Spleen (tissue), 11 donors: ENCODE measurements around the gene PZP. TPM values are rescaled to one million over a fixed set of nuclear protein-coding genes. Genes with fewer than 3 reads are reported as not detected.
A peak's percentile ranks its signal among the peaks of the same experiment; 100 is the strongest.
"Not testable (repeated sequence)": the region's sequence is repeated elsewhere in the genome, so short reads cannot be mapped to it uniquely, and the experiment has no call there.

ENCODE experiments used
- DNase-seq: peaks from one replicate; pipeline ENCODE4 v3.0.0-alpha.2; 2020
- H3K27ac ChIP-seq, 8 donors: fragments of 200-600 bp; sonication (generic) in 7 of 8; 1 replicate in 4 of 8; 2 replicates in 4 of 8; pipeline versions ENCODE4 v1.5.0 to v1.8.0; 2016 to 2021; ENCODE audit warnings: inconsistent platforms in 4 of 8, mild to moderate bottlenecking in 4 of 8, moderate library complexity in 1 of 8
- H3K27me3 ChIP-seq, 7 donors: fragments of 200-600 bp; sonication (generic) in 6 of 7; replicated peaks in 1 of 7; 1 replicate in 4 of 7; 2 replicates in 3 of 7; pipeline versions ENCODE4 v1.5.0 to v1.8.0; 2016 to 2021; ENCODE audit warnings: inconsistent platforms in 3 of 7, mild to moderate bottlenecking in 1 of 7
- H3K36me3 ChIP-seq, 6 donors: fragments of 200-600 bp; sonication (generic) in 5 of 6; 1 replicate in 4 of 6; 2 replicates in 2 of 6; pipeline versions ENCODE4 v1.5.0 to v1.8.0; 2016 to 2021; ENCODE audit warnings: inconsistent platforms in 2 of 6
- H3K4me1 ChIP-seq, 6 donors: fragments of 200-600 bp; sonication (generic) in 5 of 6; 1 replicate in 3 of 6; 2 replicates in 3 of 6; pipeline versions ENCODE4 v1.5.0 to v1.8.0; 2016 to 2021; ENCODE audit warnings: inconsistent platforms in 3 of 6
- H3K4me3 ChIP-seq, 8 donors: fragments of 200-600 bp; sonication (generic) in 7 of 8; 1 replicate in 4 of 8; 2 replicates in 4 of 8; pipeline versions ENCODE4 v1.5.0 to v1.8.0; 2016 to 2021; ENCODE audit warnings: inconsistent platforms in 4 of 8, mild to moderate bottlenecking in 4 of 8, moderate library complexity in 2 of 8
- H3K9me3 ChIP-seq, 8 donors: fragments of 200-600 bp; sonication (generic) in 7 of 8; 1 replicate in 4 of 8; 2 replicates in 4 of 8; pipeline versions ENCODE4 v1.5.0 to v1.8.0; 2016 to 2021; ENCODE audit warnings: inconsistent platforms in 4 of 8
- CTCF ChIP-seq, 11 experiments: fragments of 200-600 bp in 7 of 11; fragments of 450-650 bp in 4 of 11; sonication (generic) in 4 of 11; IDR thresholded peaks in 8 of 11; conservative IDR thresholded peaks in 3 of 11; 1 replicate in 7 of 11; 2 replicates in 4 of 11; pipeline versions ENCODE4 v1.4.0 to v1.8.0; 2016 to 2021; ENCODE audit warnings: antibody characterized with exemption in 11 of 11, inconsistent platforms in 4 of 11, mild to moderate bottlenecking in 1 of 11
- POLR2A ChIP-seq, 3 donors: fragments of 450-650 bp; IDR thresholded peaks; one replicate each; pipeline ENCODE4 v1.5.1; 2017; ENCODE audit warnings: antibody characterized with exemption in 3 of 3, mild to moderate bottlenecking in 1 of 3
- POLR2AphosphoS5 ChIP-seq, 3 donors: sonication (generic); formaldehyde crosslinking; IDR thresholded peaks; one replicate each; pipeline ENCODE4 v1.5.1; 2017; ENCODE audit warnings: antibody characterized with exemption in 3 of 3
- WGBS, 5 donors: extraction: QIAGEN DNeasy Blood & Tissue Kit in 3 of 5; methylation state at CpG; one replicate each; pipeline versions ENCODE4 v1.1.5 to v1.1.7; 2013 to 2018; 5-methylcytosine and 5-hydroxymethylcytosine counted together
- intact Hi-C: fragments of 100-400 bp; cut with DNase I; formaldehyde crosslinking; loops from one replicate; pipeline ENCODE4 v1.15.0; 2023; ENCODE audit warnings: low total_unique reads
- polyA plus RNA-seq, 3 donors: library from polyadenylated mRNA; stranded (reverse); fragments of 200-250 nt; gene quantifications; one replicate each; pipeline ENCODE4 v1.2.1, GENCODE V29; 2013
- total RNA-seq, 7 donors: library from RNA; depleted of rRNA in 3 of 7; stranded (reverse); fragments of >200 nt in 3 of 7; fragmentation: NEBNext Ultra II Directional in 4 of 7; extraction: Animal tissue kit (Norgen Biotek cat#: 25700) in 4 of 7; gene quantifications; one replicate each; pipeline versions ENCODE4 v1.1.0 to v1.2.1, GENCODE V29; 2016 to 2021
- donor health status: healthy with polysubstance abuse.
- donor health status: DM: no; HTN: no; CAD: no; lungs with moderate emphysema.
- donor health status: DM: no; HTN: no; CAD: no.
- donor health status: Bipolar disorder and iron deficiency.
- donor health status: healthy.
- donor health status: DM: no; HTN: no; CAD: no.
- donor health status: DM: yes; HTN: yes; CAD: no.

Gene PZP
- total and polyA plus RNA-seq, 10 donors: 0.06 to 3.0 (median 0.92) TPM

GRCh38 chr12:9253464-9253863 is 45.3 kb upstream of the PZP start:
- 35 to 71% (median 64%) methylated on average over 5 of the region's 5 CpGs for WGBS, 5 donors
- H3K27ac ChIP-seq: no peak overlapping the region
- intact Hi-C loops: no loop called here
- no peaks in the 10 kb centered on the region for H3K27me3 ChIP-seq
- no peaks in the 10 kb centered on the region for H3K4me1 ChIP-seq
- H3K9me3 ChIP-seq: peaks cover 0 to 6% (median 0%) of the 10 kb centered on the region in 8 donors
- H3K36me3 ChIP-seq: no peaks in the 10 kb centered on the region
- no peak for DNase-seq
- no peak overlapping the region for H3K4me3 ChIP-seq
- TF ChIP-seq POLR2A (IDR thresholded peaks at IDR 0.05) (no peak), POLR2AphosphoS5 (IDR thresholded peaks at IDR 0.05) (no peak), CTCF (IDR thresholded peaks at IDR 0.05 in 8 of 11, conservative IDR thresholded peaks at IDR 0.05 in 3 of 11) (no peak)

GRCh38 chr12:9252791-9253190 is 44.6 kb upstream of the PZP start:
- H3K27me3 ChIP-seq, H3K36me3 ChIP-seq, H3K9me3 ChIP-seq, H3K27ac ChIP-seq, intact Hi-C loops, H3K4me3 ChIP-seq, H3K4me1 ChIP-seq, DNase-seq: not testable (repeated sequence)
- 91 to 97% (median 94%) methylated on average over 2 of the region's 2 CpGs for WGBS, 5 donors

GRCh38 chr12:9252256-9252655 is 44.1 kb upstream of the PZP start:
- H3K4me3 ChIP-seq: no peak overlapping the region
- H3K36me3 ChIP-seq: no peaks in the 10 kb centered on the region
- no peaks in the 10 kb centered on the region for H3K4me1 ChIP-seq
- TF ChIP-seq POLR2AphosphoS5 (IDR thresholded peaks at IDR 0.05): no peak
- no peak for TF ChIP-seq CTCF (IDR thresholded peaks at IDR 0.05 in 8 of 11, conservative IDR thresholded peaks at IDR 0.05 in 3 of 11)
- no peak for TF ChIP-seq POLR2A (IDR thresholded peaks at IDR 0.05)
- peaks cover 0 to 6% (median 0%) of the 10 kb centered on the region in 8 donors for H3K9me3 ChIP-seq
- no peaks in the 10 kb centered on the region for H3K27me3 ChIP-seq
- no peak for DNase-seq
- intact Hi-C loops: no loop called here
- H3K27ac ChIP-seq: no peak overlapping the region

GRCh38 chr12:9248435-9248834 is 40.2 kb upstream of the PZP start:
- 66 to 95% (median 80%) methylated on average over 3 of the region's 3 CpGs for WGBS, 5 donors
- no peak for DNase-seq
- Histone ChIP-seq H3K27ac (no peak overlapping the region), H3K27me3 (no peaks in the 10 kb centered on the region), H3K36me3 (no peaks in the 10 kb centered on the region), H3K4me3 (no peak overlapping the region), H3K9me3 (peaks cover 0 to 6% (median 0%) of the 10 kb centered on the region in 8 donors), H3K4me1 (peaks cover 0 to 4% (median 0%) of the 10 kb centered on the region in 6 donors)
- intact Hi-C loops: no loop called here
- TF ChIP-seq POLR2AphosphoS5 (IDR thresholded peaks at IDR 0.05) (no peak), POLR2A (IDR thresholded peaks at IDR 0.05) (no peak), CTCF (IDR thresholded peaks at IDR 0.05 in 8 of 11, conservative IDR thresholded peaks at IDR 0.05 in 3 of 11) (no peak)

GRCh38 chr12:9244894-9245293 is 36.7 kb upstream of the PZP start:
- Histone ChIP-seq H3K4me1 (peaks cover 0 to 16% (median 4%) of the 10 kb centered on the region in 6 donors), H3K9me3 (no peaks in the 10 kb centered on the region), H3K27me3 (peaks cover 0 to 3% (median 0%) of the 10 kb centered on the region in 7 donors), H3K36me3 (no peaks in the 10 kb centered on the region), H3K4me3 (no peak overlapping the region), H3K27ac (peak overlapping the region in 3 of 8 donors; percentile 0 to 36 (median 11))
- intact Hi-C loops: loop anchor here (5.0 kb wide), 1 partner anchor 133 kb away; no protein-coding TSS in a partner anchor
- DNase-seq: no peak
- 37 to 61% (median 56%) methylated on average over 6 of the region's 6 CpGs for WGBS, 5 donors
- no peak for TF ChIP-seq POLR2AphosphoS5 (IDR thresholded peaks at IDR 0.05)
- TF ChIP-seq CTCF (IDR thresholded peaks at IDR 0.05 in 8 of 11, conservative IDR thresholded peaks at IDR 0.05 in 3 of 11): no peak
